HG03097 (cell line): ENCODE results near the gene ZFP64.
"Not testable (repeated sequence)": the region's sequence is repeated elsewhere in the genome, so short reads cannot be mapped to it uniquely, and the experiment has no call there.

Experiments used
- ATAC-seq: cut with Tn5 transposase; IDR thresholded peaks from one replicate; pipeline ENCODE4 v1.9.1; 2021; ENCODE audit not compliant: unreplicated experiment, low FRiP score

The ZFP64 gene

DNA sequence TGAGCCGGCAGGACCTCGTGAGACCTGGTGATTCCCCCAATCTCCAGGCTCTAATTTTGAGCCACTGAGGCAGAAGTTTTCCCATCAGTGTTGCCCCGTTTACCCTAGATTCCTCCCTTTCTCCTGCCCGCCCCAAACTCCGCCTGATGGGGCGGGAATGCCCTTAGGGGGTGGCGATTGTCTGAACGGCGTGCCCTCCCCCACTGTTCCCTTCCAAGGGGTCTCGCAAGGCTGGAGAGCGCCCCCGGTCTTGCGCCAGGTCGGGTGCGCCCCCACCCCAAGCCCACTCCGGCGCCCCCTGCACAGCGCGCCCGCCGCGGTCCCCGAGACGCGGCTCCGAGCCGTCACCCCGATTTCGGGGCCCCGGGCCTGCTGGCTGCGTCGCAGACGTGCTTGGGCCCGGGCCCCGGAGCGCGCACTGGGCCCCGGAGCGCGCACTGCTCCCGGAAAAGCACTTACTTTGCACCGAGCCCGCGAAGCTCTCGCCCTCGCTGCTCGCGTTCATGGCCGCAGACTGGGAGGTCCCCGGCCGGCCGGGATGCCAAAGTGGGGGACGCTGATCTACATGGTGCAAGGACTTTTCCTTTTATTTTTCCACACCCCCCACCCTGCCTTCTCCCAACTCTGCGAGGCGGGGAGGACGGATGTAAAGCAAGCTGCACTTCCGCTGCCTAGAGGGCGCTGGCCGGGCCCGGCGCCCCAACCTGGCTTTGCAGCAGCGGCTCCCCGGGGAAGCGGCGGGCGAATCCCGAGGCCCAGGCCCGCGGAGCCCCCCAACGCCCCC, at the start of gene ZFP64:
Gene ZFP64, minus strand, starts transcription at position 648 of the 784 bp plus-strand sequence. Its CDS starts 143 bp downstream, at position 505.
- ATAC-seq = peak; percentile 76

DNA sequence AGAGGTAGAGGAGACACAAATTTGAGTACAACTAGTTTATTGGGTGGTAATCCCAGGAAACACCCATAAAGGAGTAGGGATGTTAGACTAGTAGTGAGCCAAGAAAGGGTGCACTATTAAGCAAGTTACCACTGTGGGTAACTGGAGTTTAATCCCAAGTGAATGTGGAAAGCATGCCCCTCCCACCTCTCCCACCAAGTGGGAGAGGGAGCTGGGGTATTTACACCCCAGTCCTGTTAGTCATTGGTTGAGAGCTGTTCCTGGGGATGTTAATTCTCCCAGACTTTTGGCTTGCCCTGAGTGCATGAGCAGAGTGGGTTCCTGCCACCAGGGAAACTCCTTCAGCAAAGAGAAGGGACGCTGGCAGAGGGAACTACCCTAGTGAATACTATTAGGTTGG, 49.2 kb upstream of the ZFP64 start:
- ATAC-seq = no peak

DNA sequence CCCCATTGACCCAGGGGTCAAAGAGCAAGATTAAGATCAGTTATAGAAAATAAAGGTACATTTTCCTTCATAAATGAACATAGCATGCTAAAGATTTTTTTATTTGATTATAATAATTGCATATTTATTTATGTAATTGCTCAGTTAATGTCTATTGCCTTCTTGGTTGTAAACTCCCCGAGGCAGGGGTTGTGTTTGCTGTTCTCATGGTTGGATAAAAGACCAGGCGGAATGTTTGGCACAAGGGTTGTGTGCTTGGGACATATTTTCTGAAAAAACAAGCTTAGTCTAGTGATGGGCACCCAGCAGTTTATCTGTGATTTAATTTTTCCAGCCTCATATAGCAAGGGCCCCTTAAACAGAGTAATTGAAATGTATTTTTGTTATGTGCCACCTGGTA, 47.5 kb upstream of the ZFP64 start:
- ATAC-seq = no peak

DNA sequence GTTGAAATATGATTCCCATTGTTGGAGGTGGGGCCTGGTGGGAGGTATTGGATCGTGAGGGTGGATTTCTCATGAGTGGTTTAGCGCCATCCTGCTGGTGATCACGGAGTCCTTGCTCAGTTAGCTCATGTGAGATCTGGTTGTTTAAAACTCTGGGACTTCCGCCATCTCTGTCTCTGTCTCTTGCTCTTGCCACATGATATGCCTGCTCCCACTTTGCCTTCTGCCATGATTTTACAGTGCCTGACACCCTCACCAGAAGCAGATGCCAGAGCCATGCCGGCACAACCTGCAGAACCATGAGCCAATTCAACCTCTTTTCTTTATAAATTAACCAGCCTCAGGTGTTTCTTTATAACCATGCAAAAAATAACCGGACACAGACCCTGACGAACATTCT, 44.7 kb upstream of the ZFP64 start:
- ATAC-seq = no peak

DNA sequence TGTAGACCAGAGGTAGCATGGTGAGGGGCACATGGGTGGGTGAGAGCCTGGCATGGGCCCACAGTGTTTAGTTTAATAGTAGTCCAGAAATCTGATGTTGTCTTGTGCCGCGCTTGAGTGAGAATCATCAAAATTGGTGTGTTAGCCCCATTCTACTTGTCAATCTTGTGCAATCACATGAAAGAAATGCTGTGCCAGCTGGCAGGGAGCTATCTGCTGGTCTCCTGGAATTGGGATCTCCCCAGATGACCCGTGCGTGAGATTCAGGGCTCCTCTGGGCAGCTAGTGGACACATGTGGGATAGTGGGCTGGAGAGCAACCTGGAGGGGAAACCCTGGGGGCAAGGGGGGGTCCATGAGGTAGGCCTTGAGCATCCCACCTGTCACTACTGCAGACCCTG, 43.5 kb upstream of the ZFP64 start:
- no peak for ATAC-seq

DNA sequence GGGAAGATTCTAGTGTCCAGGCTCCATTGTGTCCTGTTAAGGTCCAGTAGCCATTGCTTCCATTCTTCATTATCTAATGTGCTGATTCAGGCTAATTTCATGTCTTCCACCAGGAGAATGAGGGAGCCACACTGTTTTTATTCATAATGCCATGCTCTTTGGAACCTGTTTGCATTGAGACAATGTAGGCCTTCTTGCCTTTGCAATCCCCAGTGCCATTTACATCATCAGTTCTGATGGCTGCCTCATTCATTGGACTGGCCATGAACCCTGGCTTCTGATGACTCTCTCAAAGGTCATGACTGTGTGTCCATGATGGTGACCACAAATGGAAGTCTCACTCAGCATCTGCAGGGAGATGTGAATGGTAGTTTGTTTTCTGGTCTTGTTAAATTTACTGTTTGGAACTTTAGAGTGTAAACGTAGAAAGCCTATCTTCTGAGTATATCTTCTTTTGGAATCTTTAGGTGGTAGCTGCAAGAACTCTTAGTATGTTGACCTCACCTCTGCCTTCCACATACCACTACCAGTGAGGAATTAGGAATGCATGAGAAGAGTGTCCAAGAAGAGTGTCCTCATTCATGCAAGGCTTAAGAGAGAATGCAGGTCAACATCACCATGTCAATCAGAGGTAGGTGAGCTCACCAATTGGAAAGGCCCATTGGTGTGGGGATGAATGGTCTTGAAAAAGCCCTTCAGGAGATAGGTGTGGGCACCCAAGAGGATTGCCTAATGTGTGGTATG, 42.9 kb upstream of the ZFP64 start:
- ATAC-seq = no peak

DNA sequence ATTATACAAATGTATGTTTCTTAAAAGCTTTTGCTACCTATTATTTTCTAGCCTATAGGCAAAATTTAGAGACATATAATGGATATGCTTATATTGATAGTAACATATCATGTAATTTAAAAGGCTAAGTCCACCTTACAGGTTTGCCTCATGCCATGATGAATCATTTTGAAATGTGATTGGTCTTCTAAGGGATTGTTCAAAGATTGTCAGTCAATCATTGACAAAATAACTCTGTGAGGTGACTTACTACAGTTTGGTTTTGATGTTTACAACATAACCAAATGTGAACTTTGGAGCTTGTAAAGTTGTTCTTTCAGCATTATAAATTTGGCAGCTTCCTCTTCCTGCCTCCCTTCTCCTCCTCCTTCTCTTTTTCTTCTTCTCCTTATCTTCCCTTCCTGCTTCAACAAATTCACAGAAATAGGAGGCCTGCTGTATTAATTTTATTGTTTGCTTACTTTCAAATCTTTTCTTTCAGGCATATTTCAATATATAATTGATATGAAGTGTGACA, 39.7 kb upstream of the ZFP64 start:
- ATAC-seq = no peak

DNA sequence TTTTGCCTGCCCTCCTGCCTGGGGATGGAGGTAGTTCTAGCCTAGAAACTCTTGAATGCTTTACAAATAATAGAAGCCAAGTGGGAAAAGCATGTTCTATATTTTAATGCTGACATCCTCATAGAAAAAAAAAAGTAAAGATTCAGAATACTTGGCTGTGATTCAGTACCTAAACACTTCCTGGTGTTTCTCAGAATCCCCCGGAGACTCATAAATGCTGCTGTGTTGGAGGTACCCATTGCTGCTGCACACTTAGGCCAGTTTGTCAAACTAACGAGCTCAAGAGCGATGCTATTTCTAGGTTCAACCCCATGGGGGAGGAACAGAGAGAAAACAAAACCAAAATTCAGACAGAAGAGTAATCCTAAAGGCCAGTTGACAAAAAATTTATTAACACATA, 38.8 kb upstream of the ZFP64 start:
- ATAC-seq = no peak

DNA sequence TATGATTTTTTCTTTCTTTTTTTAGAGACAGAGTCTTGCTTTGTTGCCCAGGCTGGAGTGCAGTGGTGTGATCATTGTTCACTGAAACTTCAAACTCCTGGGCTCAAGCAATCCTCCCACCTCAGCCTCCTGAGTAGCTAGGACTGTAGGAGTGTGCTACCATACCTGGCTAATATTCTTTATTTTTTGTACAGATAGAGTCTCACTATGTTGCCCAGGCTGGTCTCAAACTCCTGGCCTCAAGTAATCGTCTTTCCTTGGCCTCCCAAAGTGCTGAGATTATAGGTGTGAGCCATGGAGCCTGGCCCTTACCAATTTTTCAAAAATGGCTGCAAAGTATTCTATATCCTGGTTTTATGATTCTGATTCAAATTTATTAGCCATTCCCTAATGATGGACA, 37.8 kb upstream of the ZFP64 start:
- ATAC-seq = not testable (repeated sequence)

DNA sequence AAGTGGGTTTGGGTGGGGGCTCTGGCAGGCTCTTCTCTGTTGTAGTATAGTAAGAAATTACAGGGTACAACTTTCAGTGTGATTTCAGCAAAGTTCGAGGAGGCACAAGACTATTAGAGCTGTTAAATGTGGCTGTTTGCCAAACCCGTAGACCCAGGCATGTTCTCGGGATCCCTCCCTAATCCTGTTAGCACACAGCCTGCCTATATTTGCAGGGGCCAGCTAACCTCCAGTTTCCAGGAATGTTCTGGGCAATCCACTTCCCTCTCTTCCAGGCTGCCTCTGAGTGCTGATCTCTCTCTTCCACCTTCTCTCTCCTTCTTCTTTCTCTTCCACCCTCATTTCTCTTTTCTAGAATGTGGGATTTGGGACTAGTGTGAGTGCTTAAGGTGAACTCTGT, 34.8 kb upstream of the ZFP64 start:
- ATAC-seq = no peak

DNA sequence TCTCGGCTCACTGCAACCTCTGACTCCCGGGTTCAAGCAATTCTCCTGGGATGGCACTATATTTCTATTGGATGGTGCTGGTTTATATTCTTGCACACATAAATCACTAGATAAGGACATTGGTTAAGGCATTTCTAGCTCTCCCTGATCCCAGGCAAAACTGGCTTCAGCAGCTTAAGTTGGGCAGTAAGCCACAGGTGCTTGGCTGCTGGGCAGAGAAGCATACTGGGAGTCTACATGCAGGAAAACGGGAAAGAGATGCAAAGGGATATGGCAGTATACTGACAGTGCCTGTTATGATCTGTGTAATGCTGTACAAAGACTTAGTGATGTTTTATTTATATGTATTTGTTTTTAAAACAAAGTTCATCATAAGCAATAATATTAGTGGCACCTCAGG, 33.3 kb upstream of the ZFP64 start:
- ATAC-seq = no peak

DNA sequence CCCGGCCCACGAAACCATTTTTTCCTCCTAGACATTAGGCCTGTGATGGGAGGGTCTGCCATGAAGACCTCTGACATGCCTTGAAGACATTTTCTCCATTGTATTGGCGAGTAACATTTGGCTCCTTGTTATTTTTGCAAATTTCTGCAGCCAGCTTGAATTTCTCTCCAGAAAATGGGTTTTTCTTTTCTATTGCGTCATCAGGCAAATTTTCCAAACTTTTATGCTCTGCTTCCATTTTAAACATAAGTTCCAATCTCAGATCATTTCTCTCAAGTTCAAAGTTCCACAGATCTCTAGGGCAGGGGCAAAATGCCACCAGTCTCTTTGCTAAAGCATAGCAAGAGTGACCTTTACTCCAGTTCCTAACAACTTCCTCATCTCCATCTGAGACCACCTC, 29.8 kb upstream of the ZFP64 start:
- not testable (repeated sequence) for ATAC-seq

DNA sequence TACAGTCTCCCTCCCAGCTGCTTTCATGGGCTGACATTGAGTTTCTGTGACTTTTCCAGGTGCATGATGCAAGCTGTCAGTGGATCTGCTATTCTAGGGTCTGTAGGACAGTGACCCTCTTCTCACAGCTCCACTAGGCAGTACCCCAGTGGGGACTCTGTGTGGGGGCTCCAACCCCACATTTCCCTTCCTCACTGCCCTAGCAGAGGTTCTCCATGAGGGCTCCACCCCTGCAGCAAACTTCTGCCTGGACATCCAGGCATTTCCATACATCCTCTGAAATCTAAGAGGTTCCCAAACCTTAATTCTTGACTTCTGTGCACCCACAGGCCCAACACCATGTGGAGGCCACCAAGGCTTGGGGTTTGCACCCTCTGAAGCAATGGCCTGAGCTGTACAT, 29.3 kb upstream of the ZFP64 start:
- ATAC-seq = not testable (repeated sequence)

DNA sequence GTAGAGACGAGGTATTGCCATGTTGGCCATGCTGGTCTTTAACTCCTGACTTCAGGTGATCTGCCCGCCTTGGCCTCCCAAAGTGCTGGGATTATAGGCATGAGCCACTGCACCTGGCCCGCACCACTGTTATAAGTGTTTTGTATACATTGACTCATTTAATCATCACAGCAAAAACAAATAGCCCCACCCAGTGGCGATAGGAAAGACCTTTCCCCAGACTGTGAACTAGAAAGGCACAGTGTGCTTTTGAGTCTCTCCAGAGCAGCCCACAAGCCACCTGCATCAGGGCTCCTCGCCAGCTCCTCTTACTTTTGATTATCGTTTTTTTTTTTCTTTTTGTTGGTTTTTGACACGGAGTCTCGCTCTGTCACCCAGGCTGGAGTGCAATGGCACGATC, 27.9 kb upstream of the ZFP64 start:
- no peak for ATAC-seq

DNA sequence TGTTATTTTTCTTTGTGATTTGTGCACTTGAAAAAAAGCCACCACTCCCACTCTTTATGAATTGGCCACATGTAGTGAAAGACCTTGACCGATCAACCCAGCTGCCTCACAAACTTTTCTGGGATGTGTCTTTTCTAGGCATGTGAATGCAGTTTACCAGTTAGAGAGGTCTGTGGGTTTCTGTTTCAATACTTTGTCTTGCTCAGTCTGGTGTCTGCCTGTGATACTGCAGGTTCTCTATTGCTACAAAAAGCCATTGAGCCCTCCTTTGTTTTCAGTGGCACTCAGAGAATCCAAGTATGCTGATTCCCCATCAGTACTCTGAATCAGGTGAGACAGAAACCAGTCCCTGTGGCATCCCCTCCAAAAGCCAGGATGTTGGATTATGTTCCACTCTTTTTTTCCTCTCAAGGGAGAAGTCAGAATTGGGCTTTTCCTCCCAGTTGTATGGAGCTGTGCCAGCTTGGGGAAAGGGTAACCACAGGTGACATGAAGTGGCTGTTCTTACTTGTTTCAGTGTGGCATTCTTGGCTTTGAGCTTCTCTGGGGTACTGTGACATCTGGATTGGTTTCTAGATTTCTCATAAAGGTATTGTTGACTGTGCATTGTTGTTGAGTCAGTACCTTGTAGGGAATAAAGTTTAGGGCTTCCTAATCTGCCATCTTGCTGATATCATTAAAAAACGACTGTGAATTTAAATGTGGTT, 26.3 kb upstream of the ZFP64 start:
- no peak for ATAC-seq

DNA sequence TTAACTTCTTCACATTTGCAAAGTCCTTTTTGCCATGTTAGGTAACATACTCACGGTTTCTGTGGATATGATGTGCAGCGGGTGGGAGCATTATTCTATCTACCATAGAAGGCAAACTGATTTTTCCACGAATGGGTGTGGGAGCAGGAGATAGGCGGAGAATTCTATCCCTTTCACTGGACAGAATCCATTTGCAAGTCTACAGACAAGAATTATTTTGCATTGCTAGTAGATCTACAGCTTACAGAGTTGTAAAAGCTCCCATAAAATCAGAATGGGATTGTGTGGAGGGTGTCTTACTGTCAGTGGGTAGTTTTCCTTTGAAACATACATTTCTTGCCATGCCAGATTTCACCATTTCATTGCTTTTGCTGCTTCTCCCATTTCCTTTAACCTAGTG, 22.4 kb upstream of the ZFP64 start:
- no peak for ATAC-seq

DNA sequence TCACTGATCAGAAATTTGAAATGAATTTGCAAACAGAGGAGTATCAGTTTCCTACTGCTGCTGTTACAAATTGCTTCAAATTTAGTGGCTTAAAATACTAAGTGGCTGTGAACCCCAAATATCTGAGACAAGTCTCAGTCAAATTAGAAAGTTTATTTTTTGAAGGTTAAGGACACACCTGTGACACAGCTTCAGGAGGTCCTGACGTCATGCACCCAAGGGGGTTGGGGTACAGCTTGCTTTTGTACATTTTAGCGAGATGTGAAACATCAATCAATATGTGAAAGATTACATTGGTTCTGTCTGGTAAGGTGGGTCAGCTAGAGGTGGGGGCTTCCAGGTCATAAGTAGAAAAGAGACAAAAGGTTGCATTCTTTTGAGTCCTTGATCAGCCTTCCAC, 21.4 kb upstream of the ZFP64 start:
- ATAC-seq = no peak

DNA sequence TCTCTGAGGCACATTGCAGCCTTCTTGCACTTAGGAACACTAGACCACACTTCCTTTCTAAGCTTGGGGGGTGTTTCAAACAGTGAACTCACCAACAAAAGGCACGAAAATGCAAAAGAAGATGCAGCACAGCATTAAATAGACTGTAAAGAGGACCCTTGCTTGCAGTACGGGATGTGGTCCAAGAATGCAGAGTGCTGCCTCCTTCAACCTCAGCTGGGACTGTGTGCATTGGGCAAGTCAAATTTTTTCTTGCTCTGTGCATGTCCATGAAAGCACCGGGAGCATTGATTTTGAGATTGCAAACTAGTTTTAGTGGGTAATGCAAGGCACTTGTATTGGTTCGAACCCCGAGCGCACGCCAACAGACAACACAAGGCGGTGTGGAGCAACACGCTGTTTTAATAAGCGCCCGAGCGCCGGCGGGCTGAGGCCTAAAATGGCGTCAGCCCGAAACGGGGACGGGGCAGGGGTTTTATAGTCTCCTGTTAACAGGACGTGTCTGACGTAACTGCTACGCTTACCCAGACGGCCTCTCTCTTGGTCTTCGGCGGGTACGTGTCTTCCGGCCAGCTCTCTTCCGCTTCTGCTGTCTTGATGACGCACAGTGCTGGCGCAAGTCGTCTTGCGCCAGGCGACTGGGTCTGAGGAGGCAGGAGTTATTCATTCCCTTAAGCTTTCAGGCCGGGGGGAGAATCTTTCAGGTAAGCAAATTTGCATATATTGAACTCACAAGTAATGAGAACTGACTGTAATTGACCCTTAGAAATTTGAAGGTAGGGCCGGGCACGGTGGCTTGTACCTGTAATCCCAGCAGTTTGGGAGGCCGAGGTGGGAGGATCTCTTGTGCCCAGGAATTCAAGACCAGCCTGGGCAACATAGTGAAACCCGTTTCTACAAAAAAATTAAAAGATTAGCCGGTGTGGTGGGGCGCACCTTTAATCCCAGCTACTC, 18.7 kb upstream of the ZFP64 start:
- ATAC-seq = no peak

DNA sequence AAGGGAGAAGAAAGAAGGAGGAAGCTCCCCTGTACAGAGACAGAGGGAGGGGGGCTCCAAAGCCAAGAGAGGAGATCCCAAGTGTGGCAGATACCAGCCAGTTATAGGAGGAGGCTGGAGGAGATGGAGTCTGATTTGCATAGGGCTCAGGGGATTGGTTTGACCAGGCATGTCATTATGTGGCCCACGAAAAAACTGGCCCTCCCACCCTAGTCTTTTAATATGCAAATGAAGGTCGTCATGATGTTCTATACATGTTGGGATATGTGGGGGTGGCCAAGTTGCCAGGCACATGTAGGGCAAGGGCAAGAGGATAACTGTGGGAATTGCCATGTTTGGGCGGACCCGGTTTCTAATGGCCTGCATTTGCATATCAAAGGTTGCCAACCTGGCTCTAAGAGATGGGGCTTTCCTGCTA, 17.6 kb upstream of the ZFP64 start:
- ATAC-seq = no peak
